ENCODE results near the gene PARD3B.

The PARD3B gene

DNA sequence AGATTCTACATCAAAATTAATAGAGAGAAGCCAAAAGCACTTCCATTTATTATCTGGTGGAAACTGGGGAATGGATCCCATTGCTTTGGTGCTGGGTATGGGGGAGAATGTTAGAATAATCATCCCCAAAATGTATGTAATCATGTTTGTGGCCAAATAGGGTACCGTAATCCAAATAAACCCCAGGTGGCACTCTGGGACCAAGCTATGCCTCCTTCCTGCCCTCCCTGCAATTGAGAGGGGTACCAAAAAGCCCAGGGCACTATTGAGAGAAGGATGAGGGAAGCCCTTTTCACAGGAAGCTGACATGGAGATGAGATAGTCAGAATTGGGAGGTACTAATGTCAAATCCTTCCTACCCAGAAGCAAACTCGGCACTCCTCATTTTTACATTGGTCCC is 1051.3 kb downstream of the PARD3B start:
- Histone ChIP-seq H3K4me3 (ENCODE audit: low read depth, low read length) (no peak overlapping the region), H3K36me3 (replicated peaks) (no peaks in the 10 kb centered on the region), H3K27ac (no peak overlapping the region), H3K27me3 (replicated peaks) (no peaks in the 10 kb centered on the region)
- no peak for DNase-seq
- in situ Hi-C loops (cut with HindIII; ENCODE audit: low pct_ligation_motif_present, low sequenced_read_pairs): no loop called here
- no peak for TF ChIP-seq CTCF (IDR thresholded peaks at IDR 0.05; ENCODE audit: low read depth, low read length, missing control alignments)

GRCh38 chr2:205605638-205606304 is 1060.5 kb downstream of the PARD3B start:
- no peaks in the 10 kb centered on the region for H3K27me3 ChIP-seq (replicated peaks)
- TF ChIP-seq CTCF (IDR thresholded peaks at IDR 0.05; ENCODE audit: low read depth, low read length, missing control alignments): no peak
- in situ Hi-C loops (cut with HindIII; ENCODE audit: low pct_ligation_motif_present, low sequenced_read_pairs): no loop called here
- no peaks in the 10 kb centered on the region for H3K36me3 ChIP-seq (replicated peaks)
- no peak for DNase-seq
- no peak overlapping the region for H3K27ac ChIP-seq
- no peak overlapping the region for H3K4me3 ChIP-seq (ENCODE audit: low read depth, low read length)

DNA sequence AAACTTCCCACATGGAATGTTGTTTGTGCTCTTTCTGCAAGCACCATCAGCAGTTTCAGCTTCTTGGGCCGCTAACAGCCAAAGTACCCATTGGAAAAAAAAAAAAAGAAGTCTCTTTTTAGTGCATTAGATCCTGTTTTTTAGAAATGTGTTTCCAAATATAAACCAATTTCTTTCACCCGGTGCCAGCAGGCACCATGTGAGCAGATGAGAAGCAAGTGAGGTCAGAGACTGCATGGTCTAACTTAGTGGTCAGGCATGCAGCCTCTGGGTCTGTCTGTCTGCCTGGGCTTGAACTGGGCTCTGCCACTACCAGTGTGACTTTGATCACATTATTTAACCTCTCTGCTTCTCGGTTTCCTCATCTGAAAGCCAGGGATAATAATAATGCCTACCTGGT is 1061.9 kb downstream of the PARD3B start:
- no peak for TF ChIP-seq CTCF (IDR thresholded peaks at IDR 0.05; ENCODE audit: low read depth, low read length, missing control alignments)
- Histone ChIP-seq H3K36me3 (replicated peaks) (no peaks in the 10 kb centered on the region), H3K27ac (no peak overlapping the region), H3K4me3 (ENCODE audit: low read depth, low read length) (no peak overlapping the region), H3K27me3 (replicated peaks) (no peaks in the 10 kb centered on the region)
- in situ Hi-C loops (cut with HindIII; ENCODE audit: low pct_ligation_motif_present, low sequenced_read_pairs): no loop called here
- DNase-seq: no peak

DNA sequence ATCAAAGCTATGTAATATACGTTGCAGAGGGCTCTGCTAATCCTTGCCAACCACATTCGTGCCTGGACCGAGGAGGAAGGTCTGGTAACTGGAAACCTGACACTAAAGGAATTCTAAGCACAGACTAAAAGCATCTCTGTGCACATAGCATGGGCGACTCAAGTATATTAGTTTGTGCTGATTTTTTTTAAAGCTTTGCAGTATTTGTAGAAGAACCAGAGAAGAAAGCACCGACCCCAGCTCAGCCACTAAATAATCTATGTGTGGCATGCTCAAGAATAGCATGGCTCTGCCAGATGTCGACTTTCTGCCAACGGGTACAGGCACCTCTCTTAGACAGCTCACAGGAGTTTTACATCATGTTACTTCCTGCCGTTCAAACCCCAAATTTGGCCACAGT is 1063.8 kb downstream of the PARD3B start:
- Histone ChIP-seq H3K27ac (no peak overlapping the region), H3K27me3 (replicated peaks) (no peaks in the 10 kb centered on the region), H3K36me3 (replicated peaks) (no peaks in the 10 kb centered on the region), H3K4me3 (ENCODE audit: low read depth, low read length) (no peak overlapping the region)
- no peak for TF ChIP-seq CTCF (IDR thresholded peaks at IDR 0.05; ENCODE audit: low read depth, low read length, missing control alignments)
- no peak for DNase-seq
- in situ Hi-C loops (cut with HindIII; ENCODE audit: low pct_ligation_motif_present, low sequenced_read_pairs): no loop called here

- in situ Hi-C loops (cut with HindIII; ENCODE audit: low pct_ligation_motif_present, low sequenced_read_pairs): no loop called here
- no peaks in the 10 kb centered on the region for H3K36me3 ChIP-seq (replicated peaks)
- H3K27me3 ChIP-seq (replicated peaks): no peaks in the 10 kb centered on the region
- no peak for TF ChIP-seq CTCF (IDR thresholded peaks at IDR 0.05; ENCODE audit: low read depth, low read length, missing control alignments)
- no peak overlapping the region for H3K27ac ChIP-seq
- no peak overlapping the region for H3K4me3 ChIP-seq (ENCODE audit: low read depth, low read length)
- DNase-seq: no peak
These were observed 1065.2 kb downstream of the PARD3B start for GRCh38 chr2:205610437-205610836.

DNA sequence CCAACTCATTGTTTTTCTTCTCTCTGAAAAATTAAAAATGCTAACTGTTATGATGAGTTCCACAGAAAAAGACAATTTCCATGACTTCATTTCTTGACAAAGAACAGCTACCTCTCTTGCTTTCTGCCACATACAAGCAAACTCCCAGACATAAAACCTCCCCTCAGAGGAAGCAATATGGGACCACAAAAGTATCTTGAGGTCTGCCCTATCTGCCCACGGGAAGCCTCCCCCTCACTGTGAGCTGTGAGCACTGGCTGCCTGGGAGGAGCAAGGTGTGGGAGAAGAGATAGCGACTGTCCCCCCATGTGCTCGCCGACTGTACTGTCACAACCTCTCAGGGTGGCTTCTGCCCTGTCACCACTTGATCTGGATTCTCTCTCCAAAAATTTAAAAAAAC is 1067.4 kb downstream of the PARD3B start:
- no peak for TF ChIP-seq CTCF (IDR thresholded peaks at IDR 0.05; ENCODE audit: low read depth, low read length, missing control alignments)
- Histone ChIP-seq H3K4me3 (ENCODE audit: low read depth, low read length) (no peak overlapping the region), H3K27me3 (replicated peaks) (no peaks in the 10 kb centered on the region), H3K36me3 (replicated peaks) (no peaks in the 10 kb centered on the region), H3K27ac (no peak overlapping the region)
- in situ Hi-C loops (cut with HindIII; ENCODE audit: low pct_ligation_motif_present, low sequenced_read_pairs): no loop called here
- no peak for DNase-seq

All from brain microvascular endothelial cell (primary cell).